ENCODE data around the gene JHY.

- TF ChIP-seq, protein P1, sequence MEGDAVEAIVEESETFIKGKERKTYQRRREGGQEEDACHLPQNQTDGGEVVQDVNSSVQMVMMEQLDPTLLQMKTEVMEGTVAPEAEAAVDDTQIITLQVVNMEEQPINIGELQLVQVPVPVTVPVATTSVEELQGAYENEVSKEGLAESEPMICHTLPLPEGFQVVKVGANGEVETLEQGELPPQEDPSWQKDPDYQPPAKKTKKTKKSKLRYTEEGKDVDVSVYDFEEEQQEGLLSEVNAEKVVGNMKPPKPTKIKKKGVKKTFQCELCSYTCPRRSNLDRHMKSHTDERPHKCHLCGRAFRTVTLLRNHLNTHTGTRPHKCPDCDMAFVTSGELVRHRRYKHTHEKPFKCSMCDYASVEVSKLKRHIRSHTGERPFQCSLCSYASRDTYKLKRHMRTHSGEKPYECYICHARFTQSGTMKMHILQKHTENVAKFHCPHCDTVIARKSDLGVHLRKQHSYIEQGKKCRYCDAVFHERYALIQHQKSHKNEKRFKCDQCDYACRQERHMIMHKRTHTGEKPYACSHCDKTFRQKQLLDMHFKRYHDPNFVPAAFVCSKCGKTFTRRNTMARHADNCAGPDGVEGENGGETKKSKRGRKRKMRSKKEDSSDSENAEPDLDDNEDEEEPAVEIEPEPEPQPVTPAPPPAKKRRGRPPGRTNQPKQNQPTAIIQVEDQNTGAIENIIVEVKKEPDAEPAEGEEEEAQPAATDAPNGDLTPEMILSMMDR (conservative IDR thresholded peaks at IDR 0.05; ENCODE audit: low read length): no peak
- no peak for TF ChIP-seq EZH2phosphoT487 (IDR thresholded peaks at IDR 0.05; ENCODE audit: borderline replicate concordance, low read depth, low read length)
Observed at GRCh38 chr11:122937983-122938382, 55.4 kb downstream of the JHY start.

All from OCI-LY7 (cell line).